Stimulated activated CD4-positive, alpha-beta T cell treated with anti-CD3 and anti-CD28 coated beads, TNF-alpha, amount 100 ng/mL, for 1 hour (primary cell): ENCODE measurements around the gene ACTL10.
A peak's percentile ranks its signal among the peaks of the same experiment; 100 is the strongest.

Source experiments
- DNase-seq, 3 donors: peaks; one replicate each; pipeline ENCODE4 v3.0.0-alpha.2; 2020; ENCODE audit warnings: low read depth in 3 of 3, low spot score in 1 of 3

Gene ACTL10

DNA sequence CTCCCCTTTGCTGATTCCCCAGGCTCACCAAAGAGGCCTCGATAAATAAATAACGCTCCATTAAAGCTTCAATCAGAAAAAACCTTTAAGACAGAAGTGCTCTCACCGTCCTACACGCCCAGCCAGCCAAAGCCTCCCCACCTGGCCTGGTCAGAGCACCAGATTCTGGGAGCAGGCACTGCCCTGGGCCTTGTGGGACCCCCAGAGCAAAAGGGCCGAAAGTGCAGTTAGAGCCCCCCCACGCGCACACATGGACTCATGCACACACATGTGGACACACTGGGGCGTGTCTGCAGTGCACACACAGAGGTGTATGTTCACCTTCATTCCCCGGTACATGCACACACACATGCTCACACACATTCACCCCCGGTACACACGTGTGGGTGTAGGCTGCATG, 9.4 kb downstream of the ACTL10 start:
- DNase-seq = no peak

DNA sequence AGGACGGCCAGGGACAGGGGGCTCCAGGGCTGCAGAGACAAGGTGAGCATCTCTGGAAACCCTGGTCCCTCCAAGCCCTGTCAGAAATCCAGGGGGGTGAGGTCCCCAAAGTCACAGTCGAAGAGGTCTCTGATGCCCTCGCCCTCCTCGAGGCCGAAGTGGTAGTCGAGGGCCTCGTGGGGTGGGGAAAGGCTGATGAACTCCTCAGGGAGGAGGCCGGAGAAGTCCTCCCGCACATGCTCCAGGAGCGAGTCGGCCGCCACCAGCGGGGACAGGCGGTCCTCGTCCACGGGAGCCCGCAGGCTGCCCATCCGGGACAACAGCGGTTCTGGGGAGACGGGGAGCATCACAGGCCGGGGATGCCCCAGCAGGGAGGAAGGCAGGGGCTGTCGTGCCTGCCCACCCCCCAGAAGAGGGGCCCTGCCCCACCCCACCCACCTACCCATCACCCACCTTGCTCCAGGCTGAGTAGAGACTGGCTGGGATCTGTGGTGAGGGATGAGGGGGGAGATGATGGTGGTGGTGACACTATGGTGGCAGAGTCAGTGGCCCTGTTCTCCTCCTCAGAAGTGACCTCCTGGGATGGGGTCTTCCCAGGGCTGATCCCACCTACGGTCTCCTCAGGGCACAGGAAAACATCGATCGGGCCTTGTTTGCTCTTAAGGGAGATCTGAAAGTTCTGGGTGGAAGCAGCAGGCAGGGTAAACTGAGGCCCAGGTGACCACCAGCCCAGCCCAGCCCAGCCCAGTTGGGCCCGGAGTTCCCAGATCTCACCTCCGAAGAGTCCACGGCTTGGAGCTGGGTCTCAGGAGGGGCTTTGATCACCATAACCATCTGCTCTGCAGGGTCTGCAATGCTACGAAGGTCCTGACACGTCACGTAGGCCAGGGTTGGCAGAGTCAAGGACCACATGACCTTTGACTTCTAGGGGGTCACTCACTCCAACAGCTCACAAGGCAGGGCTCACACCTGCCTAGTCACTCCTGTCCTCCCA, 10.2 kb downstream of the ACTL10 start:
- DNase-seq = no peak

DNA sequence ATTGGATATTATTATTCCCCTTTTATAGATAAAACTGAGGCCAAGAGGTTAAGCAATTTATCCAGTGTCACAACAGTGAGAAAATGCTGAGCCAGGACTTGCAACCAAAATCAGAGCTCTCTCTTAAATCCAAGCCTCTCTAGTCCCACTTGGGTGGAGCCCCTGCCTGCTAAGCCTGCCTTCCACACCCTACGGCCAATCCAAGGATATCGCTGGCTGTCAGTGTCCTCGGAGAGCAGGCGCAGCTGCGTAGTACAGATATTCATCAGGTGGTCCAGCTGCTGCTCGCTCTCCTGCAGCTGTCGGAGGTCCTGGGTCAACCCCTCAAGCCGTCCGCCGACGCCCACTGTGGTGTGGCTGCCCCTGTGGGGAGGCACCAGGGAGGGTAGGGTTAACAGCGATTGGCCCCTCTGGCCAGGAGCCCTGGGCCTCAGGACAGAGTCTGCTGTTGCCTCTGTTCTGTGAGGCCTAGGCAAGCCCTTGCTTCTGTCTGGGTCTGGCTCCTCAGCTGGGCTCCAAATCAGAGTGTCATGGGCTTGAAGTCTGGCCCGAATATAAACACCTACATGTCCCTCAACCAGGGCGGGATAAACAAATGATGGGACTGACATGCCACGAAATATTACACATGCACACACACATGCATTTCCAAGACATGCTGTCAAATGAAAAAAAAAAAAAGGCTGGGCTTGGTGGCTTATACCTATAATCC, 11.4 kb downstream of the ACTL10 start:
- DNase-seq = no peak

DNA sequence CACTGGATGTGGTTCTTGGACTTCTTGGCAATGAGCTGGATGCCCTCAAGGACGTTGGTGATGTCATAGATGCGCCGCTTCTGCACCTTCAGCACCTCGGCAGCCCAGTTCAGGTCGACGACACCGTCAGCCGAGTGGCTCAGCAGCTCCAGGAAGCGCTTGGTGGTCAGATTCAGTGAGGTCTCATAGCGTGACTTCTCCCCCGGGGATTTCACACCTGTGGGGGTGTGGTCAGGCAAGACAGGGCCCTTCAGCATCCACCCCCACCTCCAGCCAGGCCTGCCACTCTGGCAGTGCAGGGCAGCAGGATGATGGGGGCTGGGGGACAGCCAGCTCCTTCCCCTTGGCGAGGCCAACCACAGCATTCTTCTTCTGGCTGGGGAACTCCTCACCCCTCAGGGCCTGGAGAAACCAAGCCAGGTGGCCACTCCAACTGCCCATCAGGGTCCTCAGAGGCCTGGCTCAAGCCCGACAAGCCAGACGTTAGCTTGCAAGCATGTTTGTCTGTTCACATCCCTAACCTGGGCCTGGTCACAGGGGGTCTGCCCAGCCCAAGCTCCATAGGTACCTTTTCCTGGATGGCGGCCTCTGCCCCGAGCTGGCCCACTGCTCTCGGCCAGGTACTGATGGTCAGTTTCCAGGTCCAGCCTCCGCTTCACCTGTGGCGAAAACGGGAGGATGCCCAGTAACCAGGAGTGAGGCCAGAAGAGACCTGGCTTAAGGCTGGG, 13.2 kb downstream of the ACTL10 start:
- DNase-seq = no peak

DNA sequence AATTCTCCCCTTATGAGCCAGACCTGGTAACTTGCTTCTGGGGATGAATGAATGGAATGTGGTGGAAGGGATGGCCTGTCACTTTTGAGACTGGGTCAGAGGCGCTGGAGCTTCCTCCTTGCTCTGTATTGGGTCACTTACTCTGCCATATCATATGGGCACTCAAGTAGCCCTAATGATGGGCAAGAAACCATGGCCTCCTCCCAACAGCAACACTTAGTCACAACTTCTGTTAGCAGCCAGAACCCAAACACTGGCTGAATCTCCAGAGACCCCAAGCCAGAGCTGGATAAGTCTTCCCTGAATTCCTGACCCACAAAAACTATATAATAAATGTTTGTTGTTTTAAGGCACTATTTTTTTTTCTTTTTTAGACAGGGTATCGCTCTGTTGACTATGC, 13.9 kb downstream of the ACTL10 start:
- no peak for DNase-seq

DNA sequence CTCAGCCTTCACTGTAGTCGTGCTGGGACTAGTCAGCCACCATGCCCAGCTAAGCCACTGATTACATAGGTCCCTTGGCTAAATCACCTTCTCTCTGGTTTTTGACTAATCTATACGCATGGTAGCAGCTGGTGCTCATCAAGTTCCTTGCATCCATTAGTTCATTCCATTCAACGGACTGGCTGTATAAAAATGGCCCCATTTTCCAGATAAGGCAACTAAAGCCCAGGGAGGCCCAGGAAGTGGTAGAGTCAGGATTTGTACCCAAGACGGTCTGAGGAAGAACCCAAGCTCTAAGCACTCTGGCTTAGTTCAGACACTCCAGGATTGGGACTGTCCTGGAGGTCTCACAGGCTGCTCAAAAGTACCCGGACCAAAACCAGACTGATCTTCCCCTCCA, 14.5 kb downstream of the ACTL10 start:
- DNase-seq = no peak

DNA sequence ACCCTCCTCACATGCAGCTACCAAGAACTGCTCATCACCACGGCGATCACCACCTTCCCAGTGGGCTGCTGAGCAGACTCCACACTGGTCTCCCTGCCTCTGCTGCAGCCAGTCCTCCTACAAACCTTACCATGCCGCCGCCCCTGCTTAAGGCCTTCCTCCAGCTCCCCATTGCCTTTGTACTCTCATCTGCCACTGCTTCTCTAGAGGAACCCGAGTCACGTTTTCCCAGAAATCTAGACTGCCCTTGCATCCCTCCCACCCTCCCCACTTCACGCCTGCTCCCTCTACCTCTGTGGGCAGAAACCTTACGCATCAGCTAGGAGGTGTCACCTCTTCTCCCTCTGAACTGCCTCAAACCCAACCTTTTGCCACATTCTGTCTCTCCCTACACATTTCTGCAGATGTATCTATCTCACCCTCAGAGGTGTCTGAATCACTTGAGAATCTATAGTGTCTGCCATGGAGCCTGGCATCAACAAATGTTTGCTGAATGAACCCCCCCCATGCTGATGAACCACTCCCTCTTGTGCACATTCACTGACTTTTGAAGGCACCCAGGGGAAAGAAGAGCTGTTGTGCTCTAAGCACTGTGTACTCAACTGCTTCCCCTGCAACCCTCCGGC, 15.1 kb downstream of the ACTL10 start:
- no peak for DNase-seq

DNA sequence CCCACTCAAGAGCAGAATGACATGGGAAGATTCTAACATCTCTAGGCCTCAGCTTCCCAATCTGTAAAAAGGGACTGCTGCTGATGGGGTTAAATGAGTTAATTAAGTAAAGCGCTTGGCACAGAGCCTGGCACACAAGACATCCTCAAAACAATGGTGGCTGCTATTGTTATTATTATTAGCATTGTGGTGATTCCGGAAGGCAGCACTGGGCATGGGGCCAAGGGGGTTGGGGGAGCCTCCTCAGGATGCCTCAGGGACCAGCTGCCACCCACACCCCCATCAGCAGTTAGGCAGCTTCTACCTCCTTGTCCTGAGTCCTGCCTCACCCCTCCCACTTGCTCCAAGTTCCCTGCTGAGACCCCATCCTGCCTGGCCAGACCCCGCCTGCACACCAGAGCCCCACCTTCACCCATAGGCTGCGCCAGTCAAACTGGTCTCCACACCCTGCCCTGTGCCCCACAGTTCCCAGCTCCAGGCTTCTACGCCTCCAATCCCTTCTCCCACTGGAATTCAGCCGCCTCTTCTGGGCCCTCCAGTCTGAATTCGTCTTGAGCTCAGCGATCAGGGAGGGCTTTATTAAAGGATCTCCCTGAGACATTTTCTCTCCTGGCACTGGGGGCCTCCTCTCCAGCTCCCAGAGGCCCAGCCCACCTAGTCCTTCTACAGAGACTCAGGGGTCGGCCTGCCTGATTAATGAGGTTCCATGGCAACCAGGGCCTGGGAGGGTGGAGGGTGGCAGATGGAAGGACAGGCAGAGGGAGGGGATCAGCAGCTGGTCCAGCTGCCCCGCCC, 18.0 kb downstream of the ACTL10 start:
- DNase-seq = no peak

DNA sequence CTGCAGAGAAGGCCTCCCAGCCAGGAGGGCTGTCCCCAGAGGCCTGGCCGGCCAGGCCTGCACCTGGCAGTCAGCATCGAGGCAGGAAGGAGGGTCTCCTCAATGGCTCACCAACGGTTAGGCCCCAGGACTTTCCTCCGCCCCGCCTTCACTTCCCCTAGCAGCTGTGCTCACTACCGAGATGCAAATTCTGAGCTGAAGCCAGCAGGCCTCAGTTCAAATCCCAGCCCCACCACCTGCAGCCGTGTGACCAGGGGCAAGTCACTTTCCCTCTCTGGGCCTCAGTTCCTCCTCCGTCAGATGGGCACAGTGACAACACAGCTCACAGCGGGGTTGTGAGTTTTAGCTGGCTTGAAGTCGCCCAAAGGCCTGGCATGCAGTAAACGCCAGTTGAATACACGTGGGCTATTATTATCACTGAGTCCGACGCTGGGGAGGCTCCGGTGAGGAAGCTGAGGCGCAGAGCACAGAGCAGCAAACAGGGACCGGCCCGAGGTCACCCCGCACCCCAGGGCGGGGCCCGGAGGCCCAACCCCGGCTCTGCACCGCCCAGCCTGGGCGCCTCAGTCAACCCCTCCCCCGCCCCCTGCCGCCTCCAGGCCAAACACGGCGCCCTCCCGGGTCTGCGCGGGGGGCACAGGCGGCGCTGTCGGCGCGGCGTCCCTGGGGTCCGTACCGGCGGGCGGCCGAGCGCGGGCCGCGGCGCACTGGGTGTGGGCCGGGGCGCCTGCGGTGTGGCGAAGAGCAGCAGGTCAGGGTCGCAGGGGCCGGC, 18.8 kb downstream of the ACTL10 start:
- DNase-seq = peak in 1 of 3 donors; percentile 45

DNA sequence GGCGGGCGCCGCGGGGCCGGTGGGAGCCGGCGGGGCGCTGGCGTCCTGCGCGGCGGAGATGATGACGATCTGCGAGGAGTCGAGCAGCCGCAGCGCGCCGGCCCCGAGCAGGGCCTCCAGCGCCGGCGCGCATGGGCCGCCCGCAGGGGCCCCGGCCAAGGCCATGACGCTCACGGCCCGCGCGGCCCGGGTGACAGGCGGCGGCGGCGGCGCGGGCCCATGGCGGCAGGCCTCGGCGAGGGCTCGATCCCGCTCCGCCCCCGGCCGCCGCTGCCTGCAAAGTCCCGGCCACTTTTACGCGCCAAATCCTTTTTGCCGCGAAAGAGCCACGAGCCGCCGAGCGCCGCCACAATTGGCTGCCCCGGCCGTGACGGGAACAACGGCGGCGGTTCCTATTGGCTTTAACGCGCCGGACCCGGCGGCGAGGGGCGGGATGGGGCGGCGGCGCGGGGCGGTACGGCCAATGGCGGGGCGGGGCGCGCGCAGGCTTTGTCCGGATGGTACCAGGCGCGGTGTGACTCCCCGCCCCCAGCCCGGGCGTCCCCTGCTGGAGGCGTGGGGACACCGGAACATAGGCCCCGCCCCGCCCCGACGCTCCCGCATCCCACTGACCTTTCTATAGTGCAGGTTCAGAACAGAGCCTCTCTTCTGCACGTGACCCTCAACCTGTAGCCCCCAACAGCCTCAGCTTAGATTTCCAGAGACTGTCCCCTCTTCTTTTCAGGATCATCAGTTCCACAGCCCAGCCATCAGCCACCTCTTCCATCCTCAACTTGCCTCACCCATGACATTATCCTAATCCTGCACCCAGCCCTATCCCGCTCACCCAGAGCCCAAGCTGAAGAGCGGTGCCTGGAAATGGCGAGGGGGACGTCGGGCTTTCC, 19.6 kb downstream of the ACTL10 start, which contains the start of gene E2F1:
Gene E2F1, minus strand, starts transcription at position 286 of the 884 bp plus-strand sequence. Its CDS starts 121 bp downstream, at position 165.
- DNase-seq = peak; percentile 81 to 94 (median 82)

DNA sequence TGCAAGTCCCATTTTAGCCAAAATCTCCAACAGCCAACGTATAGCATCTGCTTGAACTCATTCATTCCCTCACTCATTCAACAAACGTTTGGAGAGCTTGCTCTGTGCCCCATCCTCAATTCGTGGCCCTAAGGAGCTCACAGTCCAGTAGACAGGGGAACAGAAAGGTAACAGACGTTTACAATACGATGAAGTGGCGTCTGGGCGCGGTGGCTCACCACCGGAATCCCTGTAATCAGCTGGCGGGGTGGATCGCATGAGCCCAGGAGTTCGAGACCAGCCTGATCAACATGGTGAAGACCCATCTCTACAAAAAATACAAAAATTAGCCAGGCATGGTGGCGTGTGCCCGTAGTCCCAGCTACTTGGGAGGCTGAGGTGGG, 20.2 kb downstream of the ACTL10 start:
- no peak for DNase-seq

DNA sequence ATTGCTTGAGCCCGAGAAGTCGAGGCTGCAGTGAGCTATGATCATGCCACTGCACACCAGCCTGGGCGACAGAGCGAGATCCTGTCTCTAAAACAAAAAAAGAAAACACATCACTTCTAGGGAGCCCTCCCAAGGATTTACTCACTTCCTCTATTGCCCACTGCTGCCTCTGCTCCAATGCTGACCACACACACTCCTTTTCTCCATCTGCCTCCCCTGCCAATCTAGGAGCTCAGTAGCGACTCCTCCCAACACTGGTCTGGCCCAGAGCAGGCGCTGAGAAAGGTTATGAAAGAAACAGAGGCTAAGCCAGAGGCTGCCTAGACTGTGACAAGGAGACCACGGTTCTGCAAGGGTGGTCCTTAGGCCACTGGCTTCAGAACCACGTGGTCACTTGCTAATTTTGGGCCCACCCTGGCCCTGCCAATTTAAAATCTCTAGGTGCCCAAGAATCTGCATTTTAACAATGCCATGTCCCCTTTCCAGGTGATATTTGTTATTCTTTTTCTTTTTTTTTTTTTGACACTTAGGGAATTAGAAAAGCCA, 20.7 kb downstream of the ACTL10 start:
- no peak for DNase-seq

DNA sequence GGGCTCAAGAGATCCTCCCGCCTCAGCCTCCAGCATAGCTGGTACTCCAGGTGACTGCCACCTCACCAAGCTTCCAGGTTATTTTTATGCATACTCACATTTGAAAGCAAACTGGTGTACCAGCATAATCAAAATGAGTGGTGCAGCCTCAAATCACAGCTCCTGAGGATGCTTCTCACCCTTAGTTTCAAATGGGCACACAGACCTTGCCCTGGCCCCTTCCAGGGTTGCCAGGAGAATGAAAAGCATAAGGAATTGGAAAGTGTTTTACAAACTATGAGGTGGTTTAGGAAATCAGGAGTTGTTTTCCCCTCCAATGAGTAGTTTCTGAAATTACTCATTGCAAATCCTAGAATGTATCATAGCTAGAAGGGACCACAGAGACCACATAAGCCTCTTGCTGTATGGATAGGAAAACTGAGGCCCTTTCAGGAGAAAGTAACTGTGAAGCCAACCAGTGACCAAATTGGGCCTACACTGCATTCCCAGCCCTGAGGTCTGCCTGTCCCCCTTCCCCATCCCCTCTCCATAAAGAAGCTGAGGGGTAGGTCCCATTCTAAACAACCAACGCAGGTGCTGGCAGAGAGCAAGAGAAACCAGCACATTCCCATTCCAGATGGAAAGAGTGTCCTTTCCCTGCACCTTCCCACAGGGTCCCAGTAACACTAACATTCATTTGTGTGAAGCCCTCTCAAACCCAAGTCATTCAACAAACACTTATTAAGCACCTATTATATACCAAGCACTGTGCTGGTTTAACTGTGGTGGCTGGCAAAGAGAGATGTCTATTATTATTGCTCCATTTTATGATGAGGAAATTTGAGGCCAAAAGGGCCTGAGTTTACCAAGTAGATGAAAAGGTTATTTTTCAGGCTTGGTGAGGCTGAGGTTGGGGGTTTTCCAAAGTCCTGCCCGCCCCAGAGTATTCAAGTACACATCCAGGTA, 21.5 kb downstream of the ACTL10 start:
- no peak for DNase-seq

DNA sequence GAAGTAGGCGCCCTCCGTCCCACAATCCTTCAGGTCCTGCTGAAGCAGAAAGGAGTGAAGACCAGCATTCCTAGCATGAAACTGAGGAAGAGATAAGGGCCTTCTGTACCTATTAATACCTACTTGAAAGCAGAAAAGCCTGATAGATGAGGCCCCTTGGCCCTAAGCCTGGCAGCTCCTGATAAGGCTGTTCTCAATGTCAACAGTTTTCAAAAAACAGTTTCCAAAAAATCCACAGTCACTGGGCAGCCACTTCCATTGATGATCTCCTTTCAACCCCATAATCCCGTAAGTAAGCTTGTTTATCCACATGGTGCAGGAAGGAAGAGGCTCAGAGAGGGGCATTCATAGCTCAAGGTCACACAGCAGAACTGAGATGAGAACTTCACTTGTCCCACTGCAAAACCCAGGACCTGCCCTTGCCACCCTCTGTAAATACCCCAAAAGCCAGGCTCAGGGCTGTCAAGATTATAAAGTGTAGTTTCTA, 22.2 kb downstream of the ACTL10 start:
- no peak for DNase-seq

DNA sequence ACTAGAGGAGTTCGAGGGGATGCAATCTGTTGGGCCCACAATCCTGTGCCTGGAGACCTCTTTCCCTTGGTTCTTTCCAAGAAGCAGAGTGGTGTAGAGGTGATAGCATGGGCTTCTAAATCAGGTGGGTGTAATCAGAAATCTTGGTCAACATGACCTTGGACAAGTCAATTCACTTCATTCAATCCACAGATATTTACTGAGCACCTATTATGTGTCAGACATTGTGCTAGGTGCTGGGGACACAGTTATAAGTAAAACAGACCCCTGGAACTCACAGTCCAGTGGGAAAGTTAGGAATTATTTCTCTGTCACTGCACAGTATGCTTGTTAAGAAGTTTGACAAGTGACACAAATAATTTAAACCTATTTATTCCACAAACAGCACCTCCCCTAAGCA, 22.8 kb downstream of the ACTL10 start:
- no peak for DNase-seq

DNA sequence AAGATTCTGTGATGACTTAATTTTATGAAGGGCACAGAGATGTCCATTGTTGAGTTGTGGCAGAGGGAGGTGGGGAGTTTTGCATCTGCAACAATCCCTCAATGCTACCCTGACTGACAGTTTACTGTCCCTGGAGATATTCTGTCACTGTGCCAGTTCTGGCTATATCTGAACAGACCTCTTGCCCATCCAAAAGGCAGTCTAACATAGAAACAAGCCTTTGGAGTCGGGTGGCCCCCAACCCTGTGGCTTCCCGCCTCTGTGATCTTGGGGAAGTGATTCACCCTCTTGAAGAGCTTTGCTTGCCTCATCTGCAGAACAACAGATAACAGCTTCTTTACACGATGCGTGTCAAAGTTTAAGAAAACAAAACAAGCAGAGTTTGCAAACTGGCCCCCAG, 23.2 kb downstream of the ACTL10 start:
- DNase-seq = no peak

DNA sequence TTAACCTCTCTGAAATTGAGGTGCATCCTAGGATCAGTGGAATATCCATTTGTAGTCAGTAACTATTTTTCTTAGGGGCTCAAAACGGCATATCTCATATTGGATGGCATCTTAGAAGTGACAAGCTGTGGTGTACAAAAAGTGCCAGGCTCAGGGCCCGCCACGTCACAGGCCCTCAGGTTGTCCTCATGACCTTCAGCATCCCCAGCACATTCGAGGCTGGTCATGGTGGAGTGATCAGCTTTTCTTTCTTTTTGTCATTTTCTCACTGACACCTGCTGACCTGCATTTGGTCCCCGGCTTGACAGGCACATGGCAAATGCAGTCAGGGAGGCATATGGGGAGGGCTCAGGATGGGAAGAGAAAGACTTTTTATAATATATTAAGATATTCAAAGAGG, 26.5 kb downstream of the ACTL10 start:
- DNase-seq = no peak
